Choroid plexus epithelial cell (primary cell): ENCODE results near the gene NXN.

Experiments
- DNase-seq: peaks from one replicate; pipeline ENCODE4 v3.0.0-alpha.2; 2010; ENCODE audit warnings: low read depth
- H3K4me3 ChIP-seq: 2 replicates; pipeline ENCODE4 v1.5.1; 2011; ENCODE audit warnings: low read depth, mild to moderate bottlenecking, control low read depth, low read length, moderate library complexity
- TF ChIP-seq, protein P1 (sequence below): conservative IDR thresholded peaks from 2 replicates; pipeline ENCODE4 v1.5.1; 2011; ENCODE audit warnings: low read depth, mild to moderate bottlenecking, control low read depth, inconsistent platforms, low read length, moderate library complexity

Gene NXN

GRCh38 chr17:1021147-1021546 is 41.6 kb upstream of the NXN start:
- TF ChIP-seq, protein P1, sequence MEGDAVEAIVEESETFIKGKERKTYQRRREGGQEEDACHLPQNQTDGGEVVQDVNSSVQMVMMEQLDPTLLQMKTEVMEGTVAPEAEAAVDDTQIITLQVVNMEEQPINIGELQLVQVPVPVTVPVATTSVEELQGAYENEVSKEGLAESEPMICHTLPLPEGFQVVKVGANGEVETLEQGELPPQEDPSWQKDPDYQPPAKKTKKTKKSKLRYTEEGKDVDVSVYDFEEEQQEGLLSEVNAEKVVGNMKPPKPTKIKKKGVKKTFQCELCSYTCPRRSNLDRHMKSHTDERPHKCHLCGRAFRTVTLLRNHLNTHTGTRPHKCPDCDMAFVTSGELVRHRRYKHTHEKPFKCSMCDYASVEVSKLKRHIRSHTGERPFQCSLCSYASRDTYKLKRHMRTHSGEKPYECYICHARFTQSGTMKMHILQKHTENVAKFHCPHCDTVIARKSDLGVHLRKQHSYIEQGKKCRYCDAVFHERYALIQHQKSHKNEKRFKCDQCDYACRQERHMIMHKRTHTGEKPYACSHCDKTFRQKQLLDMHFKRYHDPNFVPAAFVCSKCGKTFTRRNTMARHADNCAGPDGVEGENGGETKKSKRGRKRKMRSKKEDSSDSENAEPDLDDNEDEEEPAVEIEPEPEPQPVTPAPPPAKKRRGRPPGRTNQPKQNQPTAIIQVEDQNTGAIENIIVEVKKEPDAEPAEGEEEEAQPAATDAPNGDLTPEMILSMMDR, result no peak
- no peak overlapping the region for H3K4me3 ChIP-seq
- DNase-seq, result no peak

DNA sequence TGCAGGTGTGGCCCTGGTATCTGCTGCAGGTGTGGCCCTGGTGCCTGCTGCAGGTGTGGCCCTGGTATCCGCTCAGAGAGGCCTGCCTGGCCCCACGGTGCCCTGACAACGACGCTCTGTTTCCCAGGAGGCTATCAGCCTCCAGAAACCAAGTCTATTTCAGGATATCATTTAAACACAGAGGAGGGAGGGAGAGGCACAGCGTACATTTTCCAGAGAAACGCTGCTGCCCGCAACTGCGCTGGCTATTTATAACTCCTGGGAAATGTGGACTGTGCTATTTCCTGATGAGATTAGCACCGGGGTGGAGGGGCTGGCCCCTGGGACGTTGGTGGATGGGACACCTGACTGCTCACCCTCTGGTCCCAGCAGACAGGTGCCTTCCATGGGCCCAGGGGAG is 39.9 kb upstream of the NXN start:
- no peak overlapping the region for H3K4me3 ChIP-seq
- TF ChIP-seq, protein P1, result no peak
- DNase-seq, result no peak

DNA sequence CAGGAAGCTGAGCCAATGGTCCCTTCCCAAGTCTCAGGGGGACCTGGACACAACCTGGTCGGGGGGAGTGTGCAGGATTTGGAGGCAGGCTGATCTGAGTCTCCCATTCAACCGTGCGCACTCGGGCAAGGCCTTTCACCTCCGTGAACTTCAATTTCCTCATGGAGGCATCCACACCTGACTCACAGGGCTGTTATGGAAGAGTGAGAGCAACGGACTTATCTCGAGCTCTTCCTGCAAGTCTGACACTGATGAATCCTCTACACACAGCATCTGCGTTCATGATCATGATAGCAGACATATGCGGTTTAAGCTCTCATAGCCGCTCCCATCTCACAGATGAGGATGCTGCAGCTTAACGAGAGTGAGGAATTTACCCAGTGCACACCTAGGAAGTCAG is 39.0 kb upstream of the NXN start:
- TF ChIP-seq, protein P1, result no peak
- no peak for DNase-seq
- H3K4me3 ChIP-seq, result no peak overlapping the region

DNA sequence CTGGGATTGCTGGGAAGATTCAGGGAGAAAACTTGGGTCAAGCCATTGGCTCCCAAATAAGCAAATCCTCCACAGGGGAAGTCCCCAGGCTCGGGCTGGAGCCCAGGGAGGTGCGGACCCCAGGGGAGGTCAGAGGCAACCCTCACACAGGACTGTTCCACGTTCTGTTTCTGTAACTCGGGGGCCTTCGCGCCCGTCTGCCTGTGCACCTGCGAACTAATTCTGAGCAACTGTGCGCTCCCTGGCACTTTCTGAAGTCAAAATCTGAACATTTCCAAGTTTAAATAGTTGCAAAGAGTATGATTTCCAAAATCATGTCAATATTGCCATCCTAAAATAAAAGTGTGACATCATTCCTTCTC is 34.1 kb upstream of the NXN start:
- no peak overlapping the region for H3K4me3 ChIP-seq
- DNase-seq, result no peak
- TF ChIP-seq, protein P1, result no peak

DNA sequence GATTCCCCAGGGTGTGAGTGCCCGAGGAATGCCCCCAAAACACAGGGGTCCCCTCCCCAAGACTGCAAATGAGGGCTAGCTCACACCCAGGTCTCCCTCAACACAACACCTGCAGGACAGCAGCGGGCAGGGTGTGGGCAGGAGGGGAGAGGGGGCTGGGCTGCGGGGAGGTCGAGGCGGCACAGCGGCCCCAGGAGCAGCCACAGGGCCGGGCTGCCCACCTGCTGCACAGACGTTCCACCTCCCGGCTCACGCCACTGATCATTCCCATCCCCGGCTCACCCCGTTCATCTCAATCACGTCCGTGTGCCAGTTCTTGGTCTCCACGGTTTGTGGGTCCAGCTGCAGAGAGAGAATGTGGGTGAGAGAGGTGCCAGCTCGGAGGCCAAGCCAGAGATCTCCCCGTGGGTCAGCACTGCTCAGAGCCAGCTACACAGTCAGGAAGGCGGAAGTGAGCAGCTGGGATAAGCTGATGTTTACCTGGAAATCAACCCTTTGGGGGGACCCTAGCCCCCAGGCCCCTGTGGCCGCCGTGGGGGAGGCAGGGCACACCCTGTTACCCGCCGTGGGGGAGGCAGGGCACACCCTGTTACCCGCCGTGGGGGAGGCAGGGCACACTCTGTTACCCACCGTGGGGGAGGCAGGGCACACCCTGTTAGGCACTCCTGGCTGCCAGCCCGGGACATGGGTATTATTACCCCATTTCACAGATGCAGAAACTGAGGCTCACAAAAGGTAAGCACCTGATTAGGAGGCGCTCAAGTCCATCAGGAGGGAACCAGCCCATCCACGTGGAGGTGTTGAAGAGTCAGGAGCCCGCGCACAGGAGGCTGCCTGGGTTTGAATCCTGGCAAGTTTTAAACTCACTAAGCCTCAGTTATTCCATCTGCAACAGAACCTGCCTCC is 33.5 kb upstream of the NXN start:
- no peak for DNase-seq
- no peak overlapping the region for H3K4me3 ChIP-seq
- TF ChIP-seq, protein P1, result no peak

DNA sequence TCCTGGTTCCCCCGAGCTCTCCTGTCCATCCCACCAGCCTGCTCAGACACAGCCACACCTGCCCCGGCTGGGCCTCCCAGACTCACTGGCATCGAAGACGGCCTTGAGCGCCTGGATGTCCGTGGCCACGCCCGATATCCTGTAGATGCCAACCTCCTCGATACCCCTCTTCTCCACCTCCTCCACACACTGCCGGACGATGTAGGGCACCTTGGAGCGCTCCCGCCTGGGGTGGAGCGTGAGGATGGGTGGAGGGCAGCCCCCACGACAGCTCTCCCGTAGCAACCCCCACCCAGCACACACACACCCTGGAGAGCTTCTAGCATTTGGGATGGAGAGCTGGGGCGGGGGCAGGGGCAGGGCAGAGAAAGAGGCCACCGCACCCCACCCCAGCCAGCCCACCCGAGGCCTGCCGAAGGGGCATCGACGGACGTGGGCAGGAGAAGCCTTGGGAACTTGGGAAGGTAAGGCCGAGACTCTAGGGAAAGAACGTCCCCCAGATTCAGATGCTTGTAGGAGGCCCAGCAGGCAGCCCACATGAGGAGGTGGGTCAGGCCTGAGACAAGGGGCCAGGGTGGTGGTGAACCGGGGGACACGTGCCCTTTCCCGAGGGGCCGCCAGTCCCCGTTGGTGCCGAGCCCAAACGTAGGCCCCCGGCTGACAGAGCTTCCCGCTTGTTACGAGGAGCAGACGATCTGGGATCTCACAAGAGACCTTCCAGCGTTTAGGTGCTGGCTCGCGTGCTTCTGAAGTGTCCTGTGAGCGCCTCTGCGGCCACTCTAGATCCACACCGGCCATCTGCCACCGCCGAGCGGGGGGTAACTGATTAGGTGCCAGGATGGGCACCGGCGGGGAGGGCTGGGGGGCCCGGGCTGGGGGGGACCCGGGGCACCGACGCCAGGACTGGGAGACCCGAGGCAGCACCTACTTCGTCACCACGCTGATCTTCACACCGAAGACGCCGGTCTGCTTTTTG is 32.5 kb upstream of the NXN start:
- TF ChIP-seq, protein P1, result no peak
- H3K4me3 ChIP-seq, result no peak overlapping the region
- no peak for DNase-seq
